GM18517 (cell line): ENCODE results near the gene CPLX3.
"Not testable (repeated sequence)": the region's sequence is repeated elsewhere in the genome, so short reads cannot be mapped to it uniquely, and the experiment has no call there.

Experiments used
- ATAC-seq: cut with Tn5 transposase; IDR thresholded peaks from one replicate; pipeline ENCODE4 v1.9.1; 2021; ENCODE audit warnings: mild to moderate bottlenecking, moderate library complexity; ENCODE audit not compliant: unreplicated experiment

Gene CPLX3

DNA sequence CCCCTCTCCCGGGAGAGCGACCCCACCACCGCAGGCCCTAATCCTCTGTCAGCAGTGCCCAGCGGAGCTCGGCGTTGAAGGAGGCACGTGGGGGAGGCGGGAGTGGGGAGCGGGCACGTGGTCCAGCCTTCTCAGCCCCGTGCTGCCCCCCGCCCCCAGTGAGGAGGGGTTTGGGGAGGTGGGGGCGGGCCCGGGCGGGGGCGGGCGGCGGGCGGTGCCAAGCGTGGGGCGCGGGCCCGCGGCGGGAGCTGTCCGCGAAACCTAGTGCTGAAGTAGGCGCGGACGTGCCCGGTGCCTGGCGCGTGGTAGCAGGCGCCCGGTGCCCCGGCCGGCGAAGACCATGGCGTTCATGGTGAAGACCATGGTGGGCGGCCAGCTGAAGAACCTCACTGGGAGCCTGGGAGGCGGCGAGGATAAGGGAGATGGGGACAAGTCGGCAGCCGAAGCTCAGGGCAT lies at the start of gene CPLX3:
TSS of gene CPLX3 (plus strand) at position 264 of the 456 bp plus-strand sequence. CDS start at position 341, 77 bp downstream.
- ATAC-seq = no peak

DNA sequence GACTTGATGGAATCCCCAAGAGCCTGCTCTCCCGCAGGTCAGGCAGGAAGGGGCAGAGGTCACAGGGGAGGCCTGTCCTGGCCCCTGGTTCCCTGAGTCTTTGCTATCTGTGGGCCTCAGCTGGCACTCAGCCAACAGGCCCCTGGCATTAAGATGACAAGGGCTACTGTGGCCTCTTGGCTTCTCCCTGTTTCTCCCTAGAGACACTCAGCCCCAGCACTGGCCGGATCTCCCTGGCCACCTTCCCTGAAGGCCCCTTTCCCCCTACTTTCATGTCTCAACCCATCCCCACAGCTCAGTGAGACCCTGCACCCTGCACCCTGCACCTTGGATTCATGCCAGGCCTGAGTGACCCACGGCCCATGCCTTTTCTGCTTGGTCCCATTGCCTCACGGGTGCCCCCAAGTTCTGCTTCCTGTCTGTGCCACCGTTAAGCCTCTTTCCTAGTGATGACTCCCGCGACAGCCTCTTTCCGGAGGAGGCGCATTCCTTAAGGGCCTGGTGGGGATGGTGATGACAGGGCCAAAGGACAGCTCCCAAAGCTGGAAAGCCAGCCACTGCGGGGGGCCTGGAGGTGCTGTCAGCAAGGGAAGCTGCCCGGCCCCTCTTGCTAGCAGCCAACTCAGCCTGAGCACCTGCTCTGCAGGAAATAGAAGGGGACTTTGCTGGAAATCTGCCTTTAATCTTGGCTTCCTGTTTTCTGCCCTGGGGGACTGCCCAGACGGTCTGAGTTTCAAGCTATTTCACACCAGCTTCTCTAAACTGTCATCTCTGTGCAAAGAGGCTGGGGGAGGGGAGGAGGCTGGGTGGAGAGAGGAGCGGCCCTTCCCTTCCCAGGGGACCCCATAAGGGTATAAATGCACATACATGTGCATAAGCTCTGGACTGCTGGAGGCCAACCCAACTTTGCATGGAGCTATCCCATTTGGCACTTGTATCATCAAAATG lies 49.3 kb upstream of the CPLX3 start:
- no peak for ATAC-seq

DNA sequence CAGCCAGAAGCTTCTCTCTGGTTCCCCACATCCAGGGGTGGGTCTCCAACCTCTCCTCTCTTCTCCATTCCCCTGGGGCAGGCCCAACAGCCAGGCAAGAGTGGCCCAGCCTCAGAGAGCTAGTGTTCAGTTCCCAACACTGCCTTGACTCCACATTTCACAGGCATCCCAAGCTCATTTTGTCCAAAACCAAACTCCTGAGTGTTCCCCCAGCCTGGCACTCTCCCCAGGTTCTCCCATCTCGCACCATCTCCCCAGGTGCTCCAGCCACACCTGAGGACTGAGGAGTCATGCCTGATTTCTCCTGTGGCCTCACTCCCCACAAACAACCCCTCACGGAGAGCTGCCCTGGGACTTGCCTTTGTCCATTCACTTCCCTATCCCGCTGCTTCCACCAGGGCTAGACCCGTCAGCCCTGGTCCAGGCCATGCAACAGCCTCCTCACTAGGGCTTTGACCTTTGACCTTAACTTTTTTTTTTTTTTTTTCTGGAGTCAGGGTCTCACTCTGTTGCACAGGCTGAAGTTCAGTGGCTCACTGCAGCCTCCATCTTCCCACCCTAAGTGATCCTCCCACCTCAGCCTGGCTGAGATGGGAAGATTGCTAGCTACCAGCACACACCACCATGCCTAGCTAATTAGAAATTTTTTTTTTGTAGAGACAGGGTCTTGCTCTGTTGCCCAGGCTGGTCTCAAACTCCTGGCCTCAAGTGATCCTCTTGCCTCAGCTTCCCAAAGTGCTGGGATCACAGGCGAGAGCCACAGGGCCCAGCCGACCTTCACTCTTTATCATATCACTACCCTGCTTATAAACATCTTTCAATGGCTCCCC lies 48.4 kb upstream of the CPLX3 start:
- no peak for ATAC-seq

GRCh38 chr15:74778599-74778970 lies 47.8 kb upstream of the CPLX3 start:
- no peak for ATAC-seq

DNA sequence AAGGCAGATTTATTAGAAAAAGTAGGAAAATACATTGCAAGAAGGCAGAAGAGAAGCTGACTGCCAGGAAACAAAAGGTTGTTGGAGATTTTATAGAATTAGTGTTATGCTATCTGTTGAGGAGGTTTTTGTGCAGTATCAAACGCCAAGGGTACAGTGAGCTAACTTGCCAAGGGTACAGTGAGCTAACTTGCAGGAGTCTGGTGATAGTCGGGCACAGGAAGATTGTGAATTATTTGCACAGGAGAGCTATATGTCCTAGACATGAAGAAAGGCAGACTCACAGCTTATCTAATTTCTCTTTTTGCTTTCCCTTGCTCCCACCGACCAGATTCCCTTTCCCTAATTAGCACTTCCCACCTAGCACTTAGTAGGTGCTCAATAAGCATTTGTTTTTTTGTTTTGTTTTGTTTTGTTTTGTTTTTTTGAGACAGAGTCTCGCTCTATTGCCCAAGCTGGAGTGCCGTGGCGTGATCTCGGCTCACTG lies 47.2 kb upstream of the CPLX3 start:
- ATAC-seq = no peak

DNA sequence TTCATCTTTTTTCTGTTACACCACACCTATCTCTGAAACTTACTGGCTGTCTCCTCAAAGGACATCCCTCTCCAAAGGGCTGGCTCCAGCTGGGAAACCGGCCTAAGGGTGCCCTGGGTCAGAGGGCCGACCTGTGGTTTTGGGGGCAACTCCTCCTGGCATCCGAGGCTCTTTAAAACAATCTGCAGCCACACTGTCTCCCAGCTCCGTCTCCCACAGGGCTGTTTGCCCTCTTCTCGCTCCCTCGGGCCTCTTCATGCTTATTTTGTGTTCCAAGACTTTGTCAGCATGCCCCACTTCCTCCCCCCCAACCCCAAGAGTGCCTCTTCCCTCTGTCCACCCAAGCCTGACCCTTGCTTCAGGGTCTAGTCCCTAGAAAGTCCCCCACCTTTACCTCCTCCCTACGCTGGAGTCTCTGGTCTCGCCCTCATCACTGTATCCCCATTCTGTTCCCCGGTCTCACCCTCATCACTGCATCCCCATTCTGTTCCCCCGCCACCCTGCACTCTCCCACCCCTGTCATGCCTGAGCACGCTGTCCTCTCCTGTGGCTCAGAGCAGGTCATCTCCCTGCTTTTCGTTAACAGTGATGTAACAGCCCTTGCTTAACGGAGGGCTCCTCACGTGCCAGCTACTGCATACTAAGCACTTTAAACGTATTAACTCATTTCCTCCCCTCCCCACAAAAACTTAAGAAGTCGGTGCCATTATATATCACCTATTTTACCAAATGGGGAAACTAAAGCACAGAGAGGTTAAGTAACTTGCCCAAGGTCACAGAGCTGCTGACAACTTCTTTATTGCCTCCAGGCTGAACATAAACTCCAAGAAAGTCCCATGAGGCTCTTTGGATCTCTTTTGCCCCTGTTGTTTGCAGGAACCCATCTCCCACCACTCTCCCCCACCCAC lies 45.6 kb upstream of the CPLX3 start:
- no peak for ATAC-seq

DNA sequence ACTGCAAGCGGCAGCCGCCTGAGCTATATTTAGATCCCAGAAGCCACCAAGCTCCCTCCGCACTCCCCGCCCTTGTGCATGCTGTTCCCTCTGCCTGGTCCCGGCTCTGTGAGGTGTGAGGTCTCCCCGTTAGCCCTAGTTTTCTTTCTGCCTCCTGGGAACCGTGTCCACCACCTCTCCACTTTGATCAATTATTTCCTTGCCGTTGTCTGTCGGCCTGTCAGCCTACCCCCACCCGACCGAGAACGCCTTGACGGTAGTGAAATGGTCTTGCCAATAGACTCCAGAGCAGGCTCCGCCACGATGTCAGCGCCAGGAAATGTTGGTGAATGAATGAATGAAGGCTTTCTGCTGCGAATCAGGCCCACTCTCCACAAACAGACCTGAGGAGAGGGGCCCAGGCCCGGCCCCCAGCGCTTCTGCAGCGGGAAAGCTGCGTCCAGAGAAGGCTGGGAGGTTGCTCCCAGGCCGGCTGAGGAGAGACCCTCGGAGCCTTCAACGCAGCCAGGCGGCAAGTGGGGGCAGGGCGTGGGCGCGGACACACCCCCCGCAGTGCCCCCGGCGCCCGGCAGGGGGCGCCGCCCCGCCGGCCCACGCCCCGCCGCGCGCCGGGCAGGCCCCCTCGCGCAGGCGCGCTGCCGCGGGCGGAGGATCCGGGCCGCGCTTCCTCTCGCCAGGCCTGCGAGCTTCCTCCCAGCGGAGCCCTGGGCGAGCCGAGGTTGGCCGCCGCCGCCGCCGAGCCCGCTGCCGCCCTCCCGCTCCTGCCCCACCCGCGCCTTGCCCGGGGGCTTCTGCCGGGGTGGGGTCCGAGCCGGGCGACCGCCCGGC lies 44.8 kb upstream of the CPLX3 start, which contains the start of gene CSK:
TSS of gene CSK (plus strand) at position 650 of the 828 bp plus-strand sequence. CDS start 16,218 bp downstream, outside the sequence.
- ATAC-seq = no peak

DNA sequence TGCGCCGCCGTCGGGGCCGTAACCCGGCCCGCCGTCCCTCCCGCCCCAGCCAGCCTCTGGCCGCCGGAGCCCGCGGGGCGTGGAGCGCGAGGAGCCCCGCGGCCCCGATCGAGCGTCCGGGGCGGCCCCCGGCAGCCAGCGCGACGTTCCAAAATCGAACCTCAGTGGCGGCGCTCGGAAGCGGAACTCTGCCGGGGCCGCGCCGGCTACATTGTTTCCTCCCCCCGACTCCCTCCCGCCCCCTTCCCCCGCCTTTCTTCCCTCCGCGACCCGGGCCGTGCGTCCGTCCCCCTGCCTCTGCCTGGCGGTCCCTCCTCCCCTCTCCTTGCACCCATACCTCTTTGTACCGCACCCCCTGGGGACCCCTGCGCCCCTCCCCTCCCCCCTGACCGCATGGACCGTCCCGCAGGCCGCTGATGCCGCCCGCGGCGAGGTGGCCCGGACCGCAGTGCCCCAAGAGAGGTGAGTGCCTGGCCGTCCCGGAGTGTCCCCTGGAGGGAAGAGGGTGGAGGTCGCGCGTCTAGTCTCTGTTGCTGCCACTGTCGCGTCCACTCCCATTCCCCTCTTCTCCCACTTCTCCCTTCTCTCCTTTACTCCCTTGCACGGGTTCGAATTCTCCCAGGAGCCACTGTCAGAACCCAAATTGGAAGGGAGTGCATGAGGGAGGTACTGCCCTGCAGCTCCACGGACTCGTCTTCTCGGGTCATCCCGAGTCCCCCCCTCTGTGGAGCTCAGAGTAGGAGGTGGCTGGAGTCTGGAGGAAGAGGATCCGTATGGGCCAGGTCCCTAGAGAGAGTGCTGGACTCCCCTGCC lies 44.0 kb upstream of the CPLX3 start:
- ATAC-seq = no peak

GRCh38 chr15:74783072-74783807 lies 43.2 kb upstream of the CPLX3 start:
- no peak for ATAC-seq

- ATAC-seq = no peak
Observed at GRCh38 chr15:74783808-74784175, 42.6 kb upstream of the CPLX3 start.

GRCh38 chr15:74784426-74785193 lies 41.8 kb upstream of the CPLX3 start:
- no peak for ATAC-seq

DNA sequence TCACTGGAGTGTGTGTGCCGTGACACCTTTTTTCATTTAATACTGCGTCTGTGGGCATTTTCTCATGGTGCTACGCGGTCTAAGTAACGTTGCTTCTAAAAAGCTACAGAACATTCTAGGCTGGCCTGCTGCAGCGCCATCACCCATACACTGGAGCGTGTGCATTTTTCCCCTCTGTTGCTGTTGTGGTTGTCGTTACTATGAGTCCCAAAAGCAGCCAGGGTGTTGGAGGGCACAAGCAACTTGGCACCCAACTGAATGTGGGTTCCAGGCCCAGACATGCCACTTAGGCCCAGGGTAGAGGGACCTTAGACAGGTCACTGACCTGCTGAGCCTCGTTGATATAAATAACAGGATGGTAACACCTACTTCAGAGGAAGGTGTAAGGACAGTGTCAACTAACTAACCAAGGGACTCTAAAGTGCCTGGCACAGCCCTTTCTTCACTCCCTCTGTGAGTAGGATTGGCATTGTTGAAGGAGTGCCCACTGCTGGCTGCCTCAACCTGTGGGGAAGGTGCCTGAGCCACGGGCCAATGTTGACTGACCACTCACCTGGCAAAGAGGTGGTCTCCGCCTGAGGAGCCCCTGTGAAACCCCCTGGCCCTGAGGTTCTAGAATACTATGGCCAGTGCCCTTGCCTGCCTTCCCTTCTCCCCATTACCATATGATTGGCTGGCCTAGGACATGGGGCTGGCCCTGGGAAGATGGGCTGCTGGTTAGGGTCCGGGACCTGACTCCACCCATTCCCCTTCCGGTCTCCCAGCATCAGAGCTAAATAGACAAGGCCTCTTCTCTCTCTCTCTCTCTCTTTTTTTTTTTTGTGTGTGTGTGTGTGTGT lies 41.0 kb upstream of the CPLX3 start:
- ATAC-seq = no peak

DNA sequence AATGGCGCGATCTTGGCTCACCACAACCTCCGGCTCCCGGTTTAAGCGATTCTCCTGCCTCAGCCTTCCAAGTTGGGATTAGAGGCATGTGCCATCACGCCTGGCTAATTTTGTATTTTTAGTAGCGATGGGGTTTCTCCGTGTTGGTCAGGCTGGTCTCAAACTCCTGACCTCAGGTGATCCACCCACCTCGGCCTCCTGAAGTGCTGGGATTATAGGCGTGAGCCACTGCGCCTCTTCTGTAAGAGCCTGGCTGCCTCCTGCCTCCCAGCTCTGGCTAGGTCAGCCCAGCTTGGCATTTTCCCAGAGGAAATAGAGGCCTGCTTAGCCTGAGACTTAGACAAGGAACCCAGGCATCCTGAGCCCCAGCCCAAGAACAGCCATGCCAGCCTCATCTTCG lies 40.3 kb upstream of the CPLX3 start:
- not testable (repeated sequence) for ATAC-seq

DNA sequence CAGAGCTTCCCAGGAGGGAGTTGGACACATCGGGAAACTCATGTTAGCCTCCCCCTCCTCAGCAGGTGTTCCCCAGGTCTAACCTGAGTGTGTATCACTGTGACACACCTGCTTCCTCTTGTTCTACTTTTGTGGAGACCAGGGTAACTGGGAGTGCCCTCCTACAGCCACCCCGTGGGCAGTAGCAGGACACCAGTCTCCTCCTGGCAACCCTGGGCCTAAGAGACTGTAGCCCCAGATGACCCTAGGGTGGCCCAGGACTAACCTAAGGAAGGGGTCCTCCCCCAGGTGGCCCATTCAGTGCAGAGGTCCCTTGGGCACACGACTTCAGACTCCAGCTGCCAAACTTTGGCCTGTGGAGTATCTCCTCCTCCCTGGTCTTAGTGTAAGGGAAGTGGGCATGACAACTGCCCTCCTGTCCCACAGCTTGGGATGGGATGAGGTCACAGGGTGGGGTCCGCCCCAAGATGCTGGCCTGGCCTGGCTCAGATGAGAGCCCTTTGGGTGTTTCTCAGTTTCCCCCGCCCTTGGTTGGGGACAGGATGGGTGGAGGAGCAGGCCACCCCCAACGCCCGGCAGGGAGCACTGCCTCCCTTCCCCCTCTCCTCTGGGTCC lies 39.8 kb upstream of the CPLX3 start:
- ATAC-seq = no peak

GRCh38 chr15:74787251-74788041 lies 39.0 kb upstream of the CPLX3 start:
- ATAC-seq = peak; percentile 43
